HG03469 (cell line): ENCODE data around the gene NOTCH2.
"Not testable (repeated sequence)": the region's sequence is repeated elsewhere in the genome, so short reads cannot be mapped to it uniquely, and the experiment has no call there.

ENCODE experiments used
- ATAC-seq: cut with Tn5 transposase; IDR thresholded peaks from one replicate; pipeline ENCODE4 v1.9.1; 2021; ENCODE audit warnings: mild to moderate bottlenecking, moderate library complexity, moderate number of reproducible peaks; ENCODE audit not compliant: unreplicated experiment

Gene NOTCH2

DNA sequence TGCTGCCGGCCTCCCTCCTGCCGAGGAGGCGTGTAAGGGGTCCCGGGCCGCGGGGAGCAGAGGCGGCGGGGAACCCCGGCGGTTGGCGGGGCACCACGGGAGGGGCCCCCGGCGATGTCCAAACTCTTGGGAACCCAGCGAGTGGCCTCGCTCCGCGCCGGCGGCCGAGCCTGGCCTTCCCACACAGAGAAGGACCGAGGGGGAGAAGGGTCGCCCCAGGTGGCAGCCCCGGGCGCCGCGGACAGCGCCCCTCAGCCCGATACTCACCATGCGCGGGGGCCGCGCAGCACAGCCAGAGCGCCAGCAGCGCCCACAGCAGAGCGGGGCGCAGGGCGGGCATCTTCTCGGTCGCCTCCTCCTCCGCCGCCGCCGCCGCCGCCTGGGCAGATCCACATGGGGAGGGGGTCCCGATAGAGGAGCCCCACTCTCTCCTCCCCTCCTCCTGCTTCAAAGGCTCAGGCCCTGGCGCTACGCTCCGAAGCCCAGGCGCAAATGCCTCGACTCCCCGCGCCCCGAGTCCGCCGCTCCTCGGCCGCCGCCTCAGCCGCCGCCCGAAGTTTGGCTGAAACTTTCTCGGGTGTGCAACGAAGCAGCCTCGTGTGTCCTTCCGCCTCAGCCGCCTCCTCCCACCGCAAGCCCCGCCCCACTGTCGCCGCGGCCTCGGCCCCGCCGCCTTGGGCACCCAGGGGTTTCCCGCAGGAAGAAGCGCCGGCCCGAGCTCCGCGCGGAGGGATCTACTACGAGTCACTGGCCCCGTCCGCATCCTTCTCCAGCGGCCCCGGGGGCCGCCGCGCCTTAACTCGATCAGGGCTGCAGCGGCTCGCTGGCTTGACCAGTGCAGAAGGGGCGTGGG is at the start of gene NOTCH2:
TSS of gene NOTCH2 (minus strand) at position 596 of the 853 bp plus-strand sequence. CDS start at position 340, 256 bp downstream.
- ATAC-seq = not testable (repeated sequence)

GRCh38 chr1:120117371-120118177 is 48.1 kb upstream of the NOTCH2 start:
- ATAC-seq = peak; percentile 59

DNA sequence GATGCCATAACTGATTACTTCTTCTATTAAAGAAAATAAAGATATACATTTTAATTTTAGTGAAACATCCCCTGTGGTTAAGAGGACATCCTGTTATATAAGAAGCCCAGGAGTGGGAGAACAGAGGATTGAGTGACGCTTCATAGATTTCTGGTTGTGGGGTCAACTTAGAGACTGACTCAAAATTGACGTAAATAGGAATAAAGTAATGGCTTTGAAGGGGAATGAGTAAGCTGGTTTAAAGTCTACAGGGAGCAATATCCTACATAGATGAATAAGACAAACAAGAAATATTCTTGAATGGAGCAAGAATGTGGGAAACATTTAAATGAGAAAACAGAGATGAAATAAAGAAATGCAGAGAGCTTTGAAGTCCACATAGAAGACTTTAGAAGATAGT is 46.6 kb upstream of the NOTCH2 start:
- ATAC-seq = not testable (repeated sequence)

DNA sequence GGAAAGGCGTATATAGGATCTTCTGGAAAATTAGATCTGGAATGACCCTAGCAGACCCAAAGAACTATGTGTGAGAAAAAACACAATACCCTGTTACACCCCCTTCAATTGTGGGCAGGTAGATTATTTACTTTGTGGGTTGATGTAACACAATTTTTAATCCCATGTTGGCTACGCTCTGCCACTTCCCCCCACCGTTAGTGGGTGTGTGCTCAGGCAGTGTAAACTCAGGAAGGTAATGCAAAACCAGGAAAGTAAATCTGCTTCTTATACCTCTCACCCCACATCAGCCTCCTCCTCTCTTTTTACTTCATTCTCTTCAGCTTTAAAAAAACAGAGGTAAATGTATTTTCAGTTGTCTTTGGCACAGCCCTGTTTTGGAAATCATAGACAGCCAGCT is 43.7 kb upstream of the NOTCH2 start:
- not testable (repeated sequence) for ATAC-seq

DNA sequence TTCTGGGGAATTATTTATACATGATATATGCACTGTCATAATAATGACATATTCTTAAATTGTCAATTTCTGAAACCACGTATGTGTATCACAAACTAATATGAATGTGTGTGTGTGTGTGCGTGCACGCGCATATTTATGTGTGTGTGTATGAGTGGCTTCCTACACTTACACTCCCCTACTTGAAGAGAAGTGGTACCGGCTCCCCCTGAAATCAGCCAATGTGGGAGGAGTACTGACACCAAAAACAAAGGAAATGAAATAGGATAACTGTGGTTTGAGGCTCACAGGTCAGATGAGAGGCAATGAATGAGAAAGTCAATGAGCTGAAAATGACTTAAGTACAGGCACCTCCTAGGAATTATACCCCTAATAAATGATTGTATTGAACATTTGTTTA is 42.8 kb upstream of the NOTCH2 start:
- not testable (repeated sequence) for ATAC-seq

DNA sequence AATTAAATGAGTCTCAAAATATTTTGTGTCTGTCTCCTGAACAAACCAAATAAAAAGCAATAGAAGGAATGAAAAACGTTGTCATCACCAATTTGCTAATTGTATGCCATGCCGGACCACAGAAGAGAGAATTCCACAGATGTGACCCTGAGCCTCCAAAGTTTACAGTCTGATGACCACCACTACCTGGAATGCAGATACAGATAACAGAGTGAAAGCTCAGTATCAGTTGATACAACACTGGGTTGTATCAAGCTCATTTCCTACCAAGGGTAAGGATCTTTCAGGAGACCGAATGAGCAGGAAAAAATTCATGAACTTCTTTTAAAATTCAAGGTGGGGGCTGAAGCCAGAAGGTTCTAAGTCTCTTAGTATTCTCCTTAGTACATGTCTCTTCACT is 42.3 kb upstream of the NOTCH2 start:
- ATAC-seq = not testable (repeated sequence)

GRCh38 chr1:120111008-120111407 is 41.5 kb upstream of the NOTCH2 start:
- not testable (repeated sequence) for ATAC-seq

DNA sequence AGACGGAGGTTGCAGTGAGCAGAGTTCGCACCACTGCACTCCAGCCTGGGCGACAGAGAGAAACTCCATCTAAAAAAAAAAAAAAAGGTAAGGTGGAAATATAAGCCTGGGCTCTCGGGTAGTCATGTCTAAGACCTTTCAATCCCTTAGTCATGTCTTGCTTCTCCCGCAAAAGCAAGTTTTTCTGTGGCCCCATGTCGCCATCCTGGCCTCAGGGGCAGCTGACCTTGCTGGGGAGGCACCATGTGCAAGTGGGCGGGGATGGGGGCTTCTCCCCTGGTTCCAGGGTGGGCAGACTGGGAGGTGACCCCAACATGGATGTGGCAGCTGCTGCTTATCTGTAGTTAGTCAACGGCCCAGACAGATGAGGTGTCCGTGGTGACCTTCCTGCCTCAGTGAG is 40.2 kb upstream of the NOTCH2 start:
- not testable (repeated sequence) for ATAC-seq

GRCh38 chr1:120109180-120109579 is 39.7 kb upstream of the NOTCH2 start:
- ATAC-seq = not testable (repeated sequence)

GRCh38 chr1:120105288-120105687 is 35.8 kb upstream of the NOTCH2 start:
- ATAC-seq = not testable (repeated sequence)

GRCh38 chr1:120103768-120104167 is 34.3 kb upstream of the NOTCH2 start:
- ATAC-seq = not testable (repeated sequence)

DNA sequence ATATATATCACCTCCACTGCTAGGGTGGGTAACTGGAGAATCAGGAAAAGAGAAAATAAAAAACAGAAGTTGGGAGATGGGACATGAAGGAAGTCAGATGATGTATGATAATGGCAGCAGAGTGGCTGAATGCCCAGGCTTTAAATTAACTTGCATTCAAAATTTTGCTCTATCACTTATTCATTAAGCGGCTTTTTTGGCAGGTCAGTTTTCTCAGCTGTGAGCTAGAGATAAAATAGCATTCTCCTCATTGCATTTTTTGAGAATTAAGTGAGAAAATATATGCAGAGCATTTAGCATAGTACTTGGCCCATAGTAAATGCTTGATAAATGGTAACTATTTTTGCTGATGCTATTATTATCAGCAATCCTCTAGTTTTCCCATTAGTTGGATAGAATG is 32.1 kb upstream of the NOTCH2 start:
- not testable (repeated sequence) for ATAC-seq

GRCh38 chr1:120100590-120100989 is 31.1 kb upstream of the NOTCH2 start:
- ATAC-seq = not testable (repeated sequence)

DNA sequence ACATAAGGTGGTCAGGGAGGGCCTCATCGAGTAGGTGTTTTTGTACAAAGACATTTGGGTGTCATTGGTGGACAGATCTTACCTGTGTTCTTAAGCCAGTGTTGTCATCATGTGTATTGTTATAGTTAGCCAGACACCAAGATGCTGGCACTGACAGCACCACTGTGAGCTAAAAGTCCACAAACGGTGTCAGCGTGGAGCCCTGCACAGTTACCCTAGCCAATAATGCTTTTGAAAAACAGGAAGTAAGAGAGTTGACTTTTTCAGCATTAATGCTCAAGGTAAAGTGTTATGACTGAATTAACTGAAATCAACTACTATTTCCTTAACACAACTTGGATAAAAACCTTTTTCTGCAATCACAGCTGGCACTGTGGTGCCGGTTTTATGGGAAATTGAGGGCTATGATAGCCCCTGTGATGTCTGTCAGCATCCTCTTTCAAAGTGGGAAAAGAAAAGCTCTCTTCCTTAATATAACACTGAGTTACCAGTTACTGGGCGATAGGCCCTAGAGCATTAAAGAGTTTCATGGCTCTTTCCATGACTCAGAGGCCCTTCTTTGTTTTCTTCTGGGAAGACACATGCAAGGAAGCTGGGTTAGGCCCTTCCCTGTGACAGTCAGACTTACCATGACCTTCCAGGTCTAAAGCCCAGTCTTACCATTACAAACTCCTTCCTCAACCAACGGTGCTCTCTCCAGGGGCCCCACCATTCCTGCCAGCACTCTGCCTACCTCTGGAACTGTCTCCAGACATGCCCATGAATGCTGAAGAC is 29.7 kb upstream of the NOTCH2 start:
- not testable (repeated sequence) for ATAC-seq

DNA sequence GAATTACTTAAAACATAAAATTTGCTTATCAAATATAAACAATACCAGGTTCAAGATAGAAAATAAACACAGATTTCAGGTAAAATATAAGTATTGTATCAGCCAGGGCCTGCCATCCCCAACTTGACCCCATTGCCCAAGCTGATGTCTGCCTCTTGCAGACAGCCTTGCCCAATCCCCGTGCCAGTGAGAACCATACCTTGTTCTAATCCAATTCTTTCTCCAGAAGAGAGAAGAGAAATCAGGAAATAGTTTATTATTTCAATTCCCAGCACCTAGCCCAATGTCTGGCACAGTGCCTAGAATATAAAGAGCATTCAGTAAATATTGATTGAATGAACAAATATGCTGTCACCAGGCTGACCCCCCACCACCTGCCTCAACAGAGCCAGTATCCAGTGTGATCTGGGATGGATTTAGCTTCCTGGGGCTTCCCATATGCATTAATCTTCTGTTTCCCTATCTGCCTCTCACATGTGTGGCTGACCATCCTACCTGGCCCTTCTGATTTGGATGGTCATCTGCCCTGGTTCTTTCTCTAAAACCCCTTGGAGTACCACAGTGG is 27.6 kb upstream of the NOTCH2 start:
- not testable (repeated sequence) for ATAC-seq

DNA sequence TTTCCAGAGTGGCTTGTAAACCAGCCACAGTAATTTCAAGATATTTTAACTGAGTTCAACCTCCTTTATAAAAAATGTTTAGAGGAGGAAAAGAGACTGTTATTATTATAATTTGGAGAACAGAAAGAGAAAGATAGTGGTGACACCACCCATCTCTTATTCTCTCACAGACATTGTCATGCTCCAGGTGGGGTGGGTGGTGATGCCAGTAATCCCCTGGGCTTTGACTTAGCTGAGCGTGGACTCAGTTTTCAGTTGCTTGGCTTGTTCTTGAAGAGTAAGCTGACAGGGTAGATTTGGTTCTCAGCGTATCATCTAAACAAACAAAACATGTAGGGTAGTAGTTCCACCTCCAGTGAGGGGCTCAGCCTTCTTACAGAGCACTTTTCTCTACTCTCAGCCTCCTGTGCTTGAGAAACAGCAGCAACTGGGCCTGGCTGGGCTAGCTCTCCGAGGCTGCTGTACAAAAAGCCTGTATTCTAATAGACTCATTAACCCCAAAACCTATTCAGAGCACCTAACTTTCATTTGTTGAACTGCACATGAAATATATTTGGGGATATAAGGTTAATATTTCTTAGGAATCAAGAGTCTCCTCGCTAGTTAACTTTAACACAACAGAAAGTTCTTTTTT is 24.2 kb upstream of the NOTCH2 start:
- ATAC-seq = not testable (repeated sequence)

GRCh38 chr1:120092232-120093218 is 23.1 kb upstream of the NOTCH2 start:
- not testable (repeated sequence) for ATAC-seq

DNA sequence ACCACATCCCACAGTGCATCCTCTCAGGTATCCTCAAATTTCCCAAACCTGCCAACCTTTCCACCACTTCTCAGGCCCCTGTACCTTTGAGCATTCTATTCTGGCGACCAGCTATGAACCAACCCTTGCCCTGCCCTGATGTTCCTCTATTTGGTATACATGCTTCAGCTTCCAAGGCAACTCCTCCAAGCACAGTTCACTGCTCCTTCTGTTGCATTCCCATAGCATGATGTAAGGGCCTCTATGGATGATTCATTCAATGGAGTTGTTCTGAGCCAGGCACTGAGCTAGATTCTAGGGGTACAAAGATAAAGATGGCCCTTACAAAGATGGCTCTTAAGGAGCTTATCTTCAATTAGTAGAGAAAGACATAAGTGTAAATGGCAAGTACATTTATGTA is 21.4 kb upstream of the NOTCH2 start:
- not testable (repeated sequence) for ATAC-seq

GRCh38 chr1:120087959-120088358 is 18.5 kb upstream of the NOTCH2 start:
- not testable (repeated sequence) for ATAC-seq
